ENCODE results near the gene PGM5.
"Not testable (repeated sequence)": the region's sequence is repeated elsewhere in the genome, so short reads cannot be mapped to it uniquely, and the experiment has no call there.

- TF ChIP-seq POLR2AphosphoS5 (IDR thresholded peaks at IDR 0.05; ENCODE audit: low read depth, low read length); POLR2A (IDR thresholded peaks at IDR 0.05; ENCODE audit: low read depth, low read length); TAF1 (IDR thresholded peaks at IDR 0.05; ENCODE audit: low read depth, low read length); SPI1 (IDR thresholded peaks at IDR 0.05; ENCODE audit: low read depth, low read length); PAX5 (IDR thresholded peaks at IDR 0.05; ENCODE audit: insufficient read depth, low read length, severe bottlenecking); POU2F2 (IDR thresholded peaks at IDR 0.05; ENCODE audit: low read depth, low read length): not testable (repeated sequence)
Measured at GRCh38 chr9:68307654-68308053, 48.8 kb upstream of the PGM5 start.
